Measurements from ENCODE around the gene MUL1. TPM values are rescaled to one million over a fixed set of nuclear protein-coding genes. Genes with fewer than 3 reads are reported as not detected.

MUL1 gene
- total RNA-seq, 1 donor from 2014 or later = 34.5 TPM

DNA sequence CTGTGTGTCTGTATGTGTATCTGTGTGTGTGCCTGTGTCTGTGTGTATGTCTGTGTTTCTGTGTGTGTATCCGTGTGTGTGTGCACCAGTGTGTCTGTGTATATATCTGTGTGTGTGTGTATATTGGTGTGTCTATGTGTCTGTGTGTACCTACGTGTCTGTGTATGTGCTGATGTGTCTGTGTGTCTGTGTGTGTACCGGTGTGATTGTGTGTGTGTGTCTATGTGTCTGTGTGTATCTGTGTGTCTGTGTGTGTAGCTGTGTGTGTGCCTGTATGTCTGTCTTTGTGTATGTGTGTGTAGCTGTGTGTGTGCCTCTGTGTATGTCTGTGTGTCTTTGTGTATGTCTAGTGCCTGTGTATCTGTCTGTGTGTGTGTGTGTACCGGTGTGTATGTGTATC lies 53.9 kb downstream of the MUL1 start:
- H3K36me3 ChIP-seq = no peaks in the 10 kb centered on the region
- DNase-seq (no peak), ATAC-seq (no peak)
- no peaks in the 10 kb centered on the region for H3K9me3 ChIP-seq
- no peak overlapping the region for H3K27ac ChIP-seq
- H3K4me1 ChIP-seq = no peaks in the 10 kb centered on the region
- H3K27me3 ChIP-seq = peaks cover 8% of the 10 kb centered on the region
- no peak overlapping the region for H3K4me3 ChIP-seq
- TF ChIP-seq, protein P1, sequence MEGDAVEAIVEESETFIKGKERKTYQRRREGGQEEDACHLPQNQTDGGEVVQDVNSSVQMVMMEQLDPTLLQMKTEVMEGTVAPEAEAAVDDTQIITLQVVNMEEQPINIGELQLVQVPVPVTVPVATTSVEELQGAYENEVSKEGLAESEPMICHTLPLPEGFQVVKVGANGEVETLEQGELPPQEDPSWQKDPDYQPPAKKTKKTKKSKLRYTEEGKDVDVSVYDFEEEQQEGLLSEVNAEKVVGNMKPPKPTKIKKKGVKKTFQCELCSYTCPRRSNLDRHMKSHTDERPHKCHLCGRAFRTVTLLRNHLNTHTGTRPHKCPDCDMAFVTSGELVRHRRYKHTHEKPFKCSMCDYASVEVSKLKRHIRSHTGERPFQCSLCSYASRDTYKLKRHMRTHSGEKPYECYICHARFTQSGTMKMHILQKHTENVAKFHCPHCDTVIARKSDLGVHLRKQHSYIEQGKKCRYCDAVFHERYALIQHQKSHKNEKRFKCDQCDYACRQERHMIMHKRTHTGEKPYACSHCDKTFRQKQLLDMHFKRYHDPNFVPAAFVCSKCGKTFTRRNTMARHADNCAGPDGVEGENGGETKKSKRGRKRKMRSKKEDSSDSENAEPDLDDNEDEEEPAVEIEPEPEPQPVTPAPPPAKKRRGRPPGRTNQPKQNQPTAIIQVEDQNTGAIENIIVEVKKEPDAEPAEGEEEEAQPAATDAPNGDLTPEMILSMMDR (IDR thresholded peaks at IDR 0.05) = no peak
- intact Hi-C loops (cut with DNase I) = no loop called here

DNA sequence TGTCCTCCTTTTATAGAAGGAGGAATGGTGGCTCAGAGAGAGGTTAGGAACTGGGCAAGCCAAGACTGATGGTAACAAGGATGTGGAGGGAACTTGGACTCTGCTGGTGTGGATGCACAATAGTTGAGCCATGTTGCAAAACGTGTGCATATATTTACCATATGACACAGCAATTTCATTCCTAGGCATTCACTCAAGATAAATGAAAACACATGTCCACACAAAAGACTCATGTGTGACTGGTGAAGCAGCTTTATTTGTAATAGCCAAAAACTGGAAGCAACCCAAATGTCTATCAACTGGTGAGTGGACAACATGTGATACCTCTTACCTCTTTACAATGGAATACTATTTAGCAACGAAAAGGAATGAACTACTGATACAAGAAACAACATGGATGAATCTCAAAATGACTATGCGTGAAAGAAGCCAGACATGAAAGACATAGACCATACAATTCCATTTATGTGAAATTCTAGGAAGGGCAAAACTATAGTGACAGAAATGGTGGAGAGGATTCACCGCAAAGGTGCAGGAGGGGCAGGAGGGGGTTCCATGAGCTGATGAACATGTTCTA lies 58.1 kb downstream of the MUL1 start:
- TF ChIP-seq, protein P1 (IDR thresholded peaks at IDR 0.05) = no peak
- no peak for ATAC-seq
- H3K4me1 ChIP-seq = no peaks in the 10 kb centered on the region
- no peak for DNase-seq
- intact Hi-C loops (cut with DNase I) = no loop called here
- no peak overlapping the region for H3K27ac ChIP-seq
- H3K27me3 ChIP-seq = no peaks in the 10 kb centered on the region
- H3K36me3 ChIP-seq = no peaks in the 10 kb centered on the region
- no peak overlapping the region for H3K4me3 ChIP-seq
- H3K9me3 ChIP-seq = no peaks in the 10 kb centered on the region

Other genes starting within 250 kb of the MUL1 start
- 0.09 TPM for gene VWA5B1, start 217.3 kb downstream of the MUL1 start, total RNA-seq
- 73.6 TPM for gene CAMK2N1, start 21.9 kb downstream of the MUL1 start, total RNA-seq
- 0.20 TPM for gene FAM43B, start 44.4 kb upstream of the MUL1 start, total RNA-seq
- 8.8 TPM for gene CDA, start 80.9 kb upstream of the MUL1 start, total RNA-seq
- gene PINK1, start 125.3 kb upstream of the MUL1 start, total RNA-seq = 62.5 TPM
- gene DDOST, start 153.2 kb upstream of the MUL1 start, total RNA-seq = 161 TPM
- 4.6 TPM for gene KIF17, start 209.9 kb upstream of the MUL1 start, total RNA-seq
- 0.52 TPM for gene SH2D5, start 224.6 kb upstream of the MUL1 start, total RNA-seq